ENCODE results near the gene GPC6.

GPC6 gene

DNA sequence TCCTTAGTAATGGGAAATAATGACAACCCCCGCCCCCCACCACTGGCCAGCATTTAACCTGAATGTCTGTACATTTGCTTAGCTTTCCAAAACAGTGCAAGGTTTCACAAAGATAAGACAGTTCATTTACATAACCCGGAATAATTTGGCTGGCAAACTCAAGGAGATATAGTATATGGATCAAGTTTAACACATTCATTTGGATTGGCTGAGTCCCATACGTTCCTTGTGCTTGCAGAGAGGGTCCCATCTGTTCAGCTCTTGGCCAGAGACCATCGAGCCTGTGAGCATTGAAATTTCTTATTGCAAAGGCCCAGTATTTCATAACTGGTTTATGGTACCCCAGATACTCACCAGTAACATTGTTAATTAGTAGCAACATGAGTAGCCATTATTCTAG is 116.5 kb downstream of the GPC6 start:
- no peak overlapping the region for H3K23ac ChIP-seq (ENCODE audit: low read length)
- H3K4me2 ChIP-seq (ENCODE audit: low read length), result no peak overlapping the region
- H2AK5ac ChIP-seq (ENCODE audit: low read length), result no peak overlapping the region
- H3K27ac ChIP-seq (ENCODE audit: low read depth, low read length), result no peak overlapping the region
- H2BK120ac ChIP-seq (ENCODE audit: insufficient read depth, low read length, poor library complexity), result no peak overlapping the region
- H3K36me3 ChIP-seq (ENCODE audit: control insufficient read depth in 1 of 2, insufficient read depth in 2 of 2, low read length in 2 of 2), result no peaks in the 10 kb centered on the region
- no CpG with 5 or more reads among the region's 4 CpGs for WGBS (ENCODE audit: extremely low coverage, insufficient coverage, insufficient read length)
- no peak overlapping the region for H4K12ac ChIP-seq (ENCODE audit: low read depth, low read length)
- H3K4me1 ChIP-seq (ENCODE audit: control insufficient read depth in 1 of 2, insufficient read depth in 2 of 2, low read length in 2 of 2), result no peaks in the 10 kb centered on the region
- no peak overlapping the region for H3K4ac ChIP-seq (ENCODE audit: low read depth, low read length)
- H2BK5ac ChIP-seq (ENCODE audit: low read depth, low read length, poor library complexity), result no peak overlapping the region
- H3K4me3 ChIP-seq (ENCODE audit: low read depth, low read length), result no peak overlapping the region
- H2AFZ ChIP-seq (ENCODE audit: insufficient read depth, low read length, poor library complexity), result no peak overlapping the region
- H3K9me3 ChIP-seq (ENCODE audit: insufficient read depth, low read depth, low read length), result no peaks in the 10 kb centered on the region
- H3K27me3 ChIP-seq (ENCODE audit: insufficient read depth, low read length), result no peaks in the 10 kb centered on the region
- DNase-seq, result no peak
- no peak overlapping the region for H3K18ac ChIP-seq (ENCODE audit: low read length)
- H2BK12ac ChIP-seq (ENCODE audit: low read length), result no peak overlapping the region
- H3K9ac ChIP-seq (ENCODE audit: low read length), result no peak overlapping the region
- H3K14ac ChIP-seq (ENCODE audit: low read length), result no peak overlapping the region
- no peak overlapping the region for H4K91ac ChIP-seq (ENCODE audit: low read depth, low read length)
- H3K79me2 ChIP-seq (ENCODE audit: control insufficient read depth, insufficient read depth, low read length, poor library complexity), result peaks cover 1% of the 10 kb centered on the region
- no peak overlapping the region for H4K8ac ChIP-seq (ENCODE audit: low read depth, low read length)
- no peaks in the 10 kb centered on the region for H3K79me1 ChIP-seq (ENCODE audit: low read length)

DNA sequence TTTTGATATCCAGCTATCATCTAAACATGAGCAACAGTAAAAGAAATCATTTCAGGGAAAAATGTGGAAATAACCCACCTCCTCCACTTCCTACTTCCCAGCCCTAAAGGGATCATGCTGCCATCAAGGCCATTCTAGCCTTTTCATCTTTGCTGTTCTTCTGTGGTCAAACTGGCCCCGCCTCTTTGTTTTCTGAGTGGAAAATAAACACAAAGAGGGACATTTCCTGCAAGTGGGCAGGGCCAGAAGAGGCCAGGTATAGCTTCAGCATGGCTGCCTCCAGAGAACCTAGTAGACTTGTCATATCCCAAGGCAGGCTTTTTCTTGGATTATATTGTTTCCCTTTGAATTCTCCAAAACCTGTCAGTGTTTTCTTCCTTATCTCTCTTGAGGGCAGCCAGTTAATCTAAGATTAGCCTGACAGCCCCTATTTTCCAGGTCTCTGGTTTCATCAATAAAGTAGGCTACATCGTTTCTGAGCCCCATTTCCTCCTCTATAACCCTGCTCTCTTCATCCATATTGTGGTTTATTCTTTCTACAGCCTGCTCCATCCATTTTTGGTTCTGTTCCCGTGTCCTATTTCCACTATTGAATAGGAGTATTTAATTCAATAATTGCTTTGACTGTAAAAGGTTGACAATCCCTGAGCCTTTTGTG is 117.6 kb downstream of the GPC6 start:
- no peak overlapping the region for H4K91ac ChIP-seq (ENCODE audit: low read depth, low read length)
- H3K9ac ChIP-seq (ENCODE audit: low read length), result no peak overlapping the region
- H3K79me1 ChIP-seq (ENCODE audit: low read length), result no peaks in the 10 kb centered on the region
- no peak overlapping the region for H3K18ac ChIP-seq (ENCODE audit: low read length)
- H3K4me3 ChIP-seq (ENCODE audit: low read depth, low read length), result no peak overlapping the region
- H2AFZ ChIP-seq (ENCODE audit: insufficient read depth, low read length, poor library complexity), result no peak overlapping the region
- H3K4ac ChIP-seq (ENCODE audit: low read depth, low read length), result no peak overlapping the region
- H3K79me2 ChIP-seq (ENCODE audit: control insufficient read depth, insufficient read depth, low read length, poor library complexity), result peaks cover 1% of the 10 kb centered on the region
- no CpG with 5 or more reads among the region's 3 CpGs for WGBS (ENCODE audit: extremely low coverage, insufficient coverage, insufficient read length)
- H4K12ac ChIP-seq (ENCODE audit: low read depth, low read length), result no peak overlapping the region
- no peaks in the 10 kb centered on the region for H3K36me3 ChIP-seq (ENCODE audit: control insufficient read depth in 1 of 2, insufficient read depth in 2 of 2, low read length in 2 of 2)
- H3K4me1 ChIP-seq (ENCODE audit: control insufficient read depth in 1 of 2, insufficient read depth in 2 of 2, low read length in 2 of 2), result no peaks in the 10 kb centered on the region
- no peak for DNase-seq
- H2AK5ac ChIP-seq (ENCODE audit: low read length), result no peak overlapping the region
- no peak overlapping the region for H2BK120ac ChIP-seq (ENCODE audit: insufficient read depth, low read length, poor library complexity)
- H2BK12ac ChIP-seq (ENCODE audit: low read length), result no peak overlapping the region
- H3K27me3 ChIP-seq (ENCODE audit: insufficient read depth, low read length), result no peaks in the 10 kb centered on the region
- H3K14ac ChIP-seq (ENCODE audit: low read length), result no peak overlapping the region
- H3K4me2 ChIP-seq (ENCODE audit: low read length), result no peak overlapping the region
- no peak overlapping the region for H2BK5ac ChIP-seq (ENCODE audit: low read depth, low read length, poor library complexity)
- no peak overlapping the region for H3K23ac ChIP-seq (ENCODE audit: low read length)
- H3K9me3 ChIP-seq (ENCODE audit: insufficient read depth, low read depth, low read length), result no peaks in the 10 kb centered on the region
- H4K8ac ChIP-seq (ENCODE audit: low read depth, low read length), result no peak overlapping the region
- H3K27ac ChIP-seq (ENCODE audit: low read depth, low read length), result no peak overlapping the region

DNA sequence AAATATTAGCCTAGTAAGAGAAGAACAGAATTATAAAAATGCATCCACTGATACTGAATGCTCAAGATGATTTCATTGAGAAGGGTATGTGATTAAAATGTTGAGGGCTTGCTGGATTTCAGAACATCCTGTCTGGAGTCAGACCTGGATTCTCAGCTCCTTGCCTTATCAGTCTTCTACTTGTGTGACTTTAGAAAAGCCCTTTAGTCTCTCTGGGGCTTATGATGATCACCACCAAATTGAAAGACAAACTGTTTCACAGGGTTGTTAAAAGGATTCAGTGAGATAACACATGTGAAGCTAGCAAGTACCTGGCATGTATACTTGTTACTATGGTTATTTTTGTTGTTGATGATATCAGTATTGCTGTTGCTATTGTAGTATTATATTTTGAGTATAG is 118.4 kb downstream of the GPC6 start:
- Histone ChIP-seq H3K18ac (ENCODE audit: low read length) (no peak overlapping the region), H3K27me3 (ENCODE audit: insufficient read depth, low read length) (no peaks in the 10 kb centered on the region), H3K27ac (ENCODE audit: low read depth, low read length) (no peak overlapping the region), H3K4me3 (ENCODE audit: low read depth, low read length) (no peak overlapping the region), H4K12ac (ENCODE audit: low read depth, low read length) (no peak overlapping the region), H3K4me2 (ENCODE audit: low read length) (no peak overlapping the region), H2AK5ac (ENCODE audit: low read length) (no peak overlapping the region), H3K36me3 (ENCODE audit: control insufficient read depth in 1 of 2, insufficient read depth in 2 of 2, low read length in 2 of 2) (no peaks in the 10 kb centered on the region), H4K91ac (ENCODE audit: low read depth, low read length) (no peak overlapping the region), H3K4me1 (ENCODE audit: control insufficient read depth in 1 of 2, insufficient read depth in 2 of 2, low read length in 2 of 2) (no peaks in the 10 kb centered on the region), H2AFZ (ENCODE audit: insufficient read depth, low read length, poor library complexity) (no peak overlapping the region), H3K23ac (ENCODE audit: low read length) (no peak overlapping the region), H3K9me3 (ENCODE audit: insufficient read depth, low read depth, low read length) (no peaks in the 10 kb centered on the region), H3K79me1 (ENCODE audit: low read length) (no peaks in the 10 kb centered on the region), H3K9ac (ENCODE audit: low read length) (no peak overlapping the region), H2BK12ac (ENCODE audit: low read length) (no peak overlapping the region), H2BK5ac (ENCODE audit: low read depth, low read length, poor library complexity) (no peak overlapping the region), H2BK120ac (ENCODE audit: insufficient read depth, low read length, poor library complexity) (no peak overlapping the region), H3K14ac (ENCODE audit: low read length) (no peak overlapping the region), H4K8ac (ENCODE audit: low read depth, low read length) (no peak overlapping the region), H3K79me2 (ENCODE audit: control insufficient read depth, insufficient read depth, low read length, poor library complexity) (peaks cover 1% of the 10 kb centered on the region), H3K4ac (ENCODE audit: low read depth, low read length) (no peak overlapping the region)
- DNase-seq, result no peak

GRCh38 chr13:93345770-93346169 is 119.2 kb downstream of the GPC6 start:
- Histone ChIP-seq H2BK5ac (ENCODE audit: low read depth, low read length, poor library complexity) (no peak overlapping the region), H4K91ac (ENCODE audit: low read depth, low read length) (no peak overlapping the region), H3K4ac (ENCODE audit: low read depth, low read length) (no peak overlapping the region), H3K4me2 (ENCODE audit: low read length) (no peak overlapping the region), H3K79me2 (ENCODE audit: control insufficient read depth, insufficient read depth, low read length, poor library complexity) (no peaks in the 10 kb centered on the region), H3K9ac (ENCODE audit: low read length) (no peak overlapping the region), H3K4me1 (ENCODE audit: control insufficient read depth in 1 of 2, insufficient read depth in 2 of 2, low read length in 2 of 2) (no peaks in the 10 kb centered on the region), H3K23ac (ENCODE audit: low read length) (no peak overlapping the region), H3K14ac (ENCODE audit: low read length) (no peak overlapping the region), H4K12ac (ENCODE audit: low read depth, low read length) (no peak overlapping the region), H4K8ac (ENCODE audit: low read depth, low read length) (no peak overlapping the region), H2BK12ac (ENCODE audit: low read length) (no peak overlapping the region), H3K4me3 (ENCODE audit: low read depth, low read length) (no peak overlapping the region), H3K9me3 (ENCODE audit: insufficient read depth, low read depth, low read length) (no peaks in the 10 kb centered on the region), H3K18ac (ENCODE audit: low read length) (no peak overlapping the region), H2AK5ac (ENCODE audit: low read length) (no peak overlapping the region), H3K27ac (ENCODE audit: low read depth, low read length) (no peak overlapping the region), H2BK120ac (ENCODE audit: insufficient read depth, low read length, poor library complexity) (no peak overlapping the region), H3K79me1 (ENCODE audit: low read length) (no peaks in the 10 kb centered on the region), H3K36me3 (ENCODE audit: control insufficient read depth in 1 of 2, insufficient read depth in 2 of 2, low read length in 2 of 2) (no peaks in the 10 kb centered on the region), H3K27me3 (ENCODE audit: insufficient read depth, low read length) (no peaks in the 10 kb centered on the region), H2AFZ (ENCODE audit: insufficient read depth, low read length, poor library complexity) (no peak overlapping the region)
- peak in 1 of 2 donors; percentile 4 for DNase-seq
- no CpG with 5 or more reads among the region's 2 CpGs for WGBS (ENCODE audit: extremely low coverage, insufficient coverage, insufficient read length)
